DOHH2 (cell line): ENCODE results near the gene WWTR1.

Source experiments
- H3F3A ChIP-seq: fragments of 200-600 bp; sonication (generic), shearing (Covaris generic); 2 replicates; pipeline ENCODE4 v1.6.0; 2016; ENCODE audit warnings: antibody characterized with exemption, mild to moderate bottlenecking; ENCODE audit not compliant: control insufficient read depth, insufficient read depth
- H3K27ac ChIP-seq: fragments of 200-600 bp; sonication (generic); 2 replicates; pipeline ENCODE4 v1.5.1; 2014; ENCODE audit warnings: low read depth, mild to moderate bottlenecking, low read length, moderate library complexity
- H3K27me3 ChIP-seq: fragments of 200-600 bp; sonication (generic); 2 replicates; pipeline ENCODE4 v1.6.1; 2014; ENCODE audit warnings: mild to moderate bottlenecking, low read length, mixed read lengths; ENCODE audit not compliant: control insufficient read depth
- H3K36me3 ChIP-seq: fragments of 200-600 bp; sonication (generic); 2 replicates; pipeline ENCODE4 v1.6.1; 2014; ENCODE audit warnings: mild to moderate bottlenecking, low read length, moderate library complexity, mixed read lengths; ENCODE audit not compliant: control insufficient read depth
- H3K4me1 ChIP-seq: fragments of 200-600 bp; sonication (generic); 2 replicates; pipeline ENCODE4 v1.6.1; 2014; ENCODE audit warnings: mild to moderate bottlenecking, low read length, mixed read lengths; ENCODE audit not compliant: control insufficient read depth
- H3K4me2 ChIP-seq: fragments of 200-600 bp; sonication (generic); 2 replicates; pipeline ENCODE4 v1.6.0; 2014; ENCODE audit warnings: mild to moderate bottlenecking, low read length, moderate library complexity
- H3K4me3 ChIP-seq: fragments of 200-600 bp; sonication (generic); 2 replicates; pipeline ENCODE4 v1.5.1; 2014; ENCODE audit warnings: mild to moderate bottlenecking, low read length, mixed read lengths
- H3K79me2 ChIP-seq: fragments of 200-600 bp; sonication (generic); 2 replicates; pipeline ENCODE4 v1.6.1; 2014; ENCODE audit warnings: mild to moderate bottlenecking, low read length, mixed read lengths; ENCODE audit not compliant: control insufficient read depth
- H3K9me2 ChIP-seq: fragments of 200-600 bp; sonication (generic); replicated peaks from 2 replicates; pipeline ENCODE4 v1.6.1; 2014; ENCODE audit warnings: mild to moderate bottlenecking, low read length, mixed read lengths; ENCODE audit not compliant: control insufficient read depth
- H3K9me3 ChIP-seq: fragments of 200-600 bp; sonication (generic); 2 replicates; pipeline ENCODE4 v1.6.1; 2014; ENCODE audit warnings: antibody characterized with exemption, low read length, mixed read lengths; ENCODE audit not compliant: control insufficient read depth, insufficient read depth
- H4K20me1 ChIP-seq: fragments of 200-600 bp; sonication (generic); 2 replicates; pipeline ENCODE4 v1.6.0; 2014; ENCODE audit warnings: low read depth, mild to moderate bottlenecking, antibody characterized with exemption, low read length, moderate library complexity; ENCODE audit not compliant: control insufficient read depth, insufficient read depth
- CTCF ChIP-seq: fragments of 200-600 bp; sonication (generic); IDR thresholded peaks from one replicate; pipeline ENCODE4 v1.5.1; 2014; ENCODE audit warnings: antibody characterized with exemption, mild to moderate bottlenecking, low read depth, low read length; ENCODE audit not compliant: poor library complexity, severe bottlenecking
- EZH2phosphoT487 ChIP-seq: fragments of 200-600 bp; sonication (generic); IDR thresholded peaks from 2 replicates; pipeline ENCODE4 v1.6.1; 2017; ENCODE audit warnings: borderline replicate concordance, mild to moderate bottlenecking, antibody characterized with exemption, low read length, moderate library complexity, mixed read lengths

WWTR1 gene

GRCh38 chr3:149506540-149506939, 151.3 kb downstream of the WWTR1 start:
- Histone ChIP-seq H3K27me3 (peaks cover 5% of the 10 kb centered on the region), H3K36me3 (no peaks in the 10 kb centered on the region), H4K20me1 (no peaks in the 10 kb centered on the region), H3K9me3 (no peaks in the 10 kb centered on the region), H3K4me1 (no peaks in the 10 kb centered on the region), H3F3A (no peaks in the 10 kb centered on the region), H3K4me2 (no peak overlapping the region), H3K27ac (no peak overlapping the region), H3K4me3 (no peak overlapping the region), H3K9me2 (no peaks in the 10 kb centered on the region), H3K79me2 (no peaks in the 10 kb centered on the region)
- TF ChIP-seq EZH2phosphoT487 (no peak), CTCF (no peak)

- H3K4me2 ChIP-seq, result no peak overlapping the region
- no peaks in the 10 kb centered on the region for H3F3A ChIP-seq
- H3K9me2 ChIP-seq, result no peaks in the 10 kb centered on the region
- H3K36me3 ChIP-seq, result no peaks in the 10 kb centered on the region
- no peak overlapping the region for H3K4me3 ChIP-seq
- H3K27me3 ChIP-seq, result peaks cover 2% of the 10 kb centered on the region
- H3K9me3 ChIP-seq, result no peaks in the 10 kb centered on the region
- H3K79me2 ChIP-seq, result no peaks in the 10 kb centered on the region
- no peaks in the 10 kb centered on the region for H3K4me1 ChIP-seq
- H4K20me1 ChIP-seq, result no peaks in the 10 kb centered on the region
- TF ChIP-seq EZH2phosphoT487, result no peak
- no peak for TF ChIP-seq CTCF
- no peak overlapping the region for H3K27ac ChIP-seq
Observed at GRCh38 chr3:149502438-149502837, 155.4 kb downstream of the WWTR1 start.

- Histone ChIP-seq H3K4me1 (no peaks in the 10 kb centered on the region), H3K36me3 (no peaks in the 10 kb centered on the region)
- TF ChIP-seq EZH2phosphoT487 (no peak), CTCF (no peak)
Observed at GRCh38 chr3:149501524-149501923, 156.3 kb downstream of the WWTR1 start.

More at GRCh38 chr3:149501524-149501923, 156.3 kb downstream of the WWTR1 start:
- Histone ChIP-seq H3K4me2 (no peak overlapping the region), H3K4me3 (no peak overlapping the region), H3K27ac (no peak overlapping the region), H3K9me2 (no peaks in the 10 kb centered on the region), H3K27me3 (no peaks in the 10 kb centered on the region; the same call in 1 of the 2 replicates), H3K9me3 (no peaks in the 10 kb centered on the region), H3F3A (no peaks in the 10 kb centered on the region), H4K20me1 (no peaks in the 10 kb centered on the region), H3K79me2 (no peaks in the 10 kb centered on the region)
